NCI-H1417 (cell line): ENCODE measurements around the gene NR5A2.

ENCODE experiments used
- DNase-seq, 3 experiments: peaks; one replicate each; lab custom pipeline; 2025; lab: John Stamatoyannopoulos, UW

Gene NR5A2

DNA sequence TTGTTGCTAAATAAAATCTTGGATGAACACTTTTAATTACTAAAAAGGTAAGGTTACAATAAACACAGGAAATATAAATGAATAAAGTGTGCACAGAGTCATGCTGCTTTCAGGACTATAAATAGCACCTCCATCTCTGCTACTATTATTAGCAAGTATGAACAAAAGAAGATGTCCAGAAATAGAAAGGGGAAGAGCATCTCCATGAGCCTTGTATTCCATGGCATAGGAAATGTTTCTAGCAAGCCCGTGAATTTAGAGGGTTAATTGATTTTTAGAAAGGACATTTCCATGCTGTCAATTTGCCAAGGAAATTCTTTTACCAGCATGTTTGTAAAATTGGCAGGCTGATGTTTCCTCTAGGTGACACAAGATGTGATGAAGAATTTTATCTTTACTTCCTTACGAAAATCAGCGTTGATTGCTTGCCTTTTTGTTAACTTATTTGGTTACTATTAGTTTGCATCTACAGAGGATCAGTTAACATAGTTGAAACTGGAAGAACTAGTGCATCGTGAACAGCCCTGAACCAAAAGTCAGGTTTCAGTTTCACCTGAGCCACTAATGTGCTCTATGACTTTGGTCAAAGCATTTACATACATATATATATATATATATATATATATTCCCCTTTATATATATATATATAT, 45.3 kb downstream of the NR5A2 start:
- no peak for DNase-seq

DNA sequence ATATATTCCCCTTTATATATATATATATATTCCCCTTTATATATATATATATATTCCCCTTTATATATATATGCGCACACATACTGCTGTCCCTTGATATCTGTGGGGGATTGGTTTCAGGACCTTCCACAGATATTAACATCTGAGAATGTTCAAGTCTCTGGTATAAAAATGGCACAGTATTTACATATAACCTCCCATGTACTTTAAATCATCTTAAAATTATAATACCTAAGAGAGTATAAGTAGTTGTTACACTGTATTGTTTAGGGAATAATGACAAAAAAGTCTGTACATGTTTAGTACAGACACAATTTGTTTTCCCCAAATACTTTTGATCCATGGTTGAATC, 45.8 kb downstream of the NR5A2 start:
- no peak for DNase-seq

DNA sequence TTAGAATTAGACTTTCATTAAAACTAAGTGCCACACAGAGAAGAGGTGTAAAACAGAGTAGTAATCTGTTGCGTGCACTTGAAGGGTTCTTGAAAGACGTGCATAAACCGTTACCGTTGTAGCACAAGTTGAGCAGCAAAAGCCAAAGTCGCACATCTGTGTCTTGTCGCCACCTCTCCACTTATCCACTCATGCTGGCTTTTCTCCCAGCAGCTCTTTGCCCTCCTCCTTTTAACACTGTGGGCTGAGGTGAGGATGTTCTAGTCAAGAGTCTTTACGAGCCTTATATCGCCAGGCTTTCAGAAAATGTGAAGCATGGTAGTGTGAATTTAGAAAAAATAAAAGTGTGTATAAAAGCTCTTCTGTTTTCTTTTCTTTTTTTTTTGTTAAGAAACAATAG, 48.0 kb downstream of the NR5A2 start:
- DNase-seq: peak in 1 of 3 experiments; percentile 19

DNA sequence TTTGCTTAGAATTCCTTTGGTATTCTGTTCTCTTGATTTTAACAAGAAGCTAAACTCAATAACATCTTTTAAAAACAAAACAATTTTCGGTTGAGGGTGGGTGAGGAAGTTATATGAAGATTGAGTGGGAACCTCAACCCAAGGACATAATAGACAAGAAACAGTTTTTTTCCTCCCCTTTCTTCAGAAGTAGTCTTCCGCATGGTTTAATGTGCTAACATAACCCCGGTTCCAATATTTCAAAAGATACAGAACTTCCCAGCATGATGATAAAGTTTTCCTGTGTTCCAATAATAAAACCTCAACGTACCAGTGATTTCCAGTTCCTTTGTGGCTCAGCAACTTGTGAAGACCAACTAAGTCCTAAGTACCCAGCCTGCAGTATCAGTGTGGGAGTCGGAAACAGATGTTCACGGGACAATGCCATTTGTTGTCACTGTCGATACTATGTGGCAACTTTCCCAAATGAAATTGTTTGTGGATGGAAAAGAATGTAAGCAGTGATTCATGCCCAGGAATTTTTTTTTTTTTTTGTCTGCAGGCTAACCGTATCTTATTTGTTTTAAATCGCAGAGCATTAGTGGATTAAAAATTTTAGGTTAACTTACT, 48.5 kb downstream of the NR5A2 start:
- DNase-seq: no peak

DNA sequence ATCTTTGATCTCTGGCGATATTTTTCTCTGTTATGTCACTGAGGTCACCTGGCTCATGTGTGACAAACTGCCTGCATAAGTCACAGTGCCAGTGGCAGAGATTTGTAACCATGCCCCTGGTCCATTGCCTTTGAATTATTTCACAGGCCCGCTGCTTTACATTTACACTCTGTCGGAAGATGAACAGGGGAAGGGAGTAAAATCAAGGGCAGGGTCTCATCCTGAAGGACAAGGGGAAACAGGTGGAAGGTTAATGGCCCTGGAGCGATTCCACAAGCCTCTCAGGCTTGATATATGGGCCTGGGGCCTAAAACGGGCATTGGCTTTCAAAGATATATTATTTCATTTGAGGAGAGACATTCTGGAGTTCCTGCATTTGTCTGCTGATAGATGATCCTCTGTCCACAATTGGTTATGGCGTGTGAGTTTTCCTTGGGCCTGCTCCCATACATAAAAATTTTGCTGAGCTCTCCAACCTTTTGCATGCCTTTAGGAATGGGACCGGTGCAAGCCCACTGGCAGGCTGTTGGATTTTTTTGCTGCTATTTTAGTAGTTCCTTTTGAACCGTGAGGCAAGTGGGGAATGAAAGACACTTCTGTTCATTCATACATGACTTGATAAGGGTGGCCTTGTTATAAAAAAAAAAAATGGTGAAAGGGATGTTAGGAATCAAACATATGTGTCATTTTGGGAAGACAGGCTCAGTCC, 51.9 kb downstream of the NR5A2 start:
- no peak for DNase-seq

DNA sequence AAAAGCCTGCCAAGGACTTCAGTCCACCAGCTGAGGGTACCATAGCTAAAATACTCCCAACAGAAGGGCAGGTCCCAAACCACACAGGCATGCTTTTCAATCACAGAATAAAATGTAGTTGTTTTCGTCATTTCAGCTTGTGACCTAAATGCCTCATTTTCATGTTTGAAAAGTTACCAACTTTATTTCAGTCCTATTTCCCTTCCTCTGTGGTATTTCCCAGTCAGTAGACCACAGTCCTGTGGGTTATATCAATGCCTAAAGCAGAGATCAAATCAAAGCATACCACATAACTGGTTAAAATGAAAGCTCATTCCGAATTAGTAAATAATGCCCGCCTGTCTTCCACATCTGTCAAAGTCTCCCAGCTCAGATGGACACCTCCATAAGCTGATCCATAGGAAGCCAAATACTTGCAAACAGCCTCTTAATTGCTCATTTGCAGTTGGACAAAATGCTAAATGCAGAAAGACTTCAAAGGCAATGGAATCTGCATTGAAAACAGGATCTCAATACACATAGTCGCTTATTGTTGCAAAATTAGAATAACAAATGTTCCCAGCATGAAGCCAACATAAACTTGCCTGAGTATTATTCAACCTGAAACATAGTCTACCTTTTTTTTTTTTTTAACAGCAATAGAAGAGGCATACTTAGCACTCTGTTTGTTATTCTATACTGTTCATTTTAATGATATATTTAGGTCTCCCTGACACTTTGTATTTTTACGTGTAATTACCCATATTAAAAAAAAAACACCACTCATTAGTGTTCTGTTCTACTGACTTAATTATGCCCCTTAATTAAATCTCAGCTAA, 53.9 kb downstream of the NR5A2 start:
- peak in 2 of 3 experiments; percentile 8 to 80 for DNase-seq

DNA sequence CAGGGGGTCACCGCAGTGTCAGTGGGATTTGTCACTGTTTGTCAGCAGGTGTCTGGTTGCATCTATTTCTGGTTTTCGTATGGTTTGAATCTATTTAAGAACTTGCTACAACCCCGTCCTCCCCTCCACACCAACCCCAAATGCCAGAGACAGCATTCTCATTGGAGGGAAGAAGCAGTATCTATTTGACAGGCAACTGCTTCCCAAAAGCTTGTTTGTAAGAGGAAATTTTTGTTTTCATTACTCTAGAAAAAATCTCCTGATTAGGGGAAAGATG, 54.4 kb downstream of the NR5A2 start:
- peak in 2 of 3 experiments; percentile 20 to 80 for DNase-seq

DNA sequence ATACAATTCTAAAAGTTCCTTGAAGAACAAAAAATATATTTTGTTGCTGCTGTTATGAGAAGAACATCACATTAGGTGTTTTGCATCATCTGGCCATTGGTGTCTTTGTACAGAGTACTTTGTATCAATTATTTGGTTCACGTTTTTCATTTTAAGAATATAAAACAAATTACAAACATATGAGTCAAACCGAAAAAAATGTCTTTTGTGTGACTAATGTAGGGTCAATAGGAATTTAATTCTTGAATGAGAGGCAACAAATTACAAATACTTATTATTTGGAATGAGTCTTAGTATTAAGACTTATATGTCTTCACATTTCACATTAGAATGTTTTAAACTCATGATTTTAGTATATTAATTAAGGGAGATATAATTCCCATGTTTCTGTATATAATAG, 54.8 kb downstream of the NR5A2 start:
- DNase-seq: peak in 1 of 3 experiments; percentile 44

DNA sequence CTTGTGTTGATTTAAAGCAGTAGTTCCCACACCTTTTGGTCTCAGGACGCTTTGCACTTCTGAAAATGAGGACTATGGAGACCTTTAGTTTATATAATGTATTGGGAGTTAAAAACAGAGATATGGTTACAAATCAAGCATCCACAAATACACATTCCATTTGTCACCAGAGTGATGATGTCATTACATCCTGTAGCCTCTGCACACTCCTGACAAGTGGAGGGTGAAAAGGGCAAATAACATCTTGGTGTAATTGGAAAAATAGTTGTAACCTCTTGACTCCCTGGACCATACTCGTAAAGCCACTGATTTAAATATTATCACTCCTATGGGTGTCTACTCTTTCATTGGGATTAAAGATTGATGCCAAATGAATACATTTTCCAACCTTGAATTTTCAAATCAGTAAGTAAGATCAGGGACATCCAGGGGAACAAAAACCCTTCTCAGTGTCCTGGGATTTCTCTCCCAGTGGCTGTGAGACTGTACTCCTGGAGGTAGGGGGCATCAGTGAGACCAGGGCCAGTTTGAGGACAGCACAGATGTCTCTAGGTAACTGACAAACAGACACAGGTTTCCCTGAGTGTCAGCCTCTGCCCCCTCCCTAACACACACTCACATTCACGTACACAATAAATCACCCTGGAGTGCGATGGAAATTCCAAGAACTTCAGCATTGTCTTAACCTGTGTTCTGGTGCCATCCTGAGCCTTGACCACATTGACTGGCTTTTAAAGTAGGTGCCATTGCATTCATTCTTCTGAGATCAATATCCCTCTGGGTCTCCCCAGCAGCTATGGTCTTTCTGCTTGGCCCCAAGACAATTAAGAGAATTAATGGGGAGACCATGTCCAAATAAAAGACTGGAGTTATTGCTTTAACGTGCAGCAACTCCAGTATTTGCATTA, 63.0 kb downstream of the NR5A2 start:
- DNase-seq: no peak

DNA sequence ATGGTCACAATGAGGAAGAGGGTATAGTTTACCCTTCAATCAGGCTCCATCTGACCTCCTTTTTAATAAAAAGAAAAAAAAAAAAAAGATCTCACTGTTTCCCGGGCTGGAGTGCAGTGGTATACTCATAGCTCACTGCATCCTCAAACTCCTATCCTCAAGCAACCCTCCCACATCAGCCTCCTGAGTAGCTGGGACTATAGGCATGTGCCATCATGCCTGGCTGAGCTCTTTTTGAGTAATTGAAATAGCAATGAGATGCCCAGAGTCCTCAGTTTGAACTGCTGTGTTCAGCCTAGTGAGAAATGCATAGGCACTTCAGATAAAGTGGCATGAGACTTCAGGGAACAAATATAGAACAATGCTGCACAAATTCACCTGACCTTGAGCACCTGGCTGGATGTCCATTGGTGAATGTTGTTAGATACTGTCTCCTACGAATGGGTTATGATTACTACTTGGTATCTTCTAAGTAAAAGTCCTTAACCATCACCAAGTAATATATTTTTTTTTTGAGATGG, 67.6 kb downstream of the NR5A2 start:
- peak in 1 of 3 experiments; percentile 13 for DNase-seq

DNA sequence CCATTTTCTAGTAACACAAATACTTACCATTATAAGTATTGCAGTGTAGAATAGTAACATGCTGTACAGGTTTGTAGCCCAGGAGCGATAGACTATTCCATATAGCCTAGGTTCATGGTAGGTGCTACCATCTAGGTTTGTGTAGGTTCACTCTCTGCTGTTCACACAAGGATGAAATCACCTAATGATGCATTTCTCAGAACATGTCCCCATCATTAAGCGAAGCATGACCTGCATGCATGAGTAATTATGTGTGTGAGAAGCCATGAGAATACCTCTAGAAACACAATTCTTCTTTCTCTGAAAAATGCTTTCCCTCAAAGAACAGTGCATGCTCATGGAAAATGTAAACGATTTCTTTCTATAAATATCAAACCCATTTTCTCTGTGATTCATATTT, 69.3 kb downstream of the NR5A2 start:
- DNase-seq: peak in 1 of 3 experiments; percentile 6

DNA sequence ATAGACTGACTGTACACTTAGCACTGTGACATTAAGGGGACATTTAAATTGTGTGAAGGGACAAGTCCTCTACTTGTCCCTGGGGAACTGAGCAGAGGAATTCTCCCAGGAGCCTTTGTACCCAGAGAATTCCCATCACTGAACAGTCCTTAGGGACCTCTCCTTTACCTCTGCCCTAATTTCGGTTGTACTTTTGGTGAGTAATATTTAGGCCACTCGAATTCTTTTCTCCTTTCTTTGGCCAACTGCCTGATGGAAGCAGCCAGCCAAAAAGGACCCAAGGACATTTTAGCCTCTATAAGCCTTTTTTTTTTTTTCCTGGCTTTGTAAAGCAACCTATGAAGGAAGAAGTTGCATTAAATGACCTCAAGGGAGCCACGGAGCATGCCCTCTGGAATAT, 71.5 kb downstream of the NR5A2 start:
- DNase-seq: no peak

DNA sequence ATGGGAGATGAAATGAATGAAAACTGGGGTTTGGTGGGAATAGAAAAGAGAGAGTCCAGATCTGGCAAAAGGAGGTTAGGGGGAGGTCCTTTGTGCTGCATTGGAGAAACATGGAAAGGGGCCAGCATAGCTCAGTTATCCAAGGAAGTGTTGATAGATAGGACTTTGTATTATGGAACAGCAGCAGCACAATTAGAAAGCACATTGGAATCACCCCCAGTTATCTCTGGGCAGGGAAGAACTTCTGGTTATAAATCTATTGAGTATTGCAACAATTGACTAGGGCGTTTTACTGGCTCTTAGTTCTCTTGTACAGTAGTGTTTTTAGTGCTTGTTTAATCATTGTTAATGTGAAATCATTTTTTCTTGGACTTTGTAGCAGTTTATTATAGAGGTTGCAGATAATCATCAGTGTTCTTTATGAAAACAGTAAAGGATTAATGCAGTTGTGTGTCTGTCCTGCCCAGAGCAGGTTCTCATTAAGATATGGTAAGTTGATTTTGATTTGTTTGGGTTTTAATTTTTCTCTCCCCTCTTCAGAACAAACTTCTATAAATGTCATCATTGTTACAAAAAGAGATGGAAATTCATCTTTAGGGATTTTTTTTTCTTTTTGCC, 76.6 kb downstream of the NR5A2 start:
- no peak for DNase-seq

DNA sequence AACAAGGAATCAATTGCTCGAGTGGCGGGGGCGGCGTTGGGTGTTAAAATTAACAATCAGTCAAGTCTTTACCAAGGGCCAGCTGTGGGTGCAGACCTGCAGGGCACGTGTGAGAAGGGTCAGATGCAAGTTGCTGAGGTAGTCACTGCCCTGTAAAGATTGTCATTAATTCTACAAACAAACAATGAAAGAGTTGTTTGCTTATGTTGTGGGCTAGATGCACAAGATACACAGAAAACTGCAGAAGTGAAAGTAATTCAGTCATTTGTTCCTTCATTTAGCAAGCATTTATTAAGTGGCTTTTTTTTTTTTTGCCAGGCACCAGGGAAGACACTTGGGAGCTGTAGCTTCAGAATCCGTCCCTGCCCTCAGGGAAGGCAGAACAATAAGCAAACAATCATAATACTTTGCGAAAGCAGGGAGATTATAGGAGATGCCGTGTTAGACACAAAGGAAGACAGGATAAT, 79.5 kb downstream of the NR5A2 start:
- peak in 2 of 3 experiments; percentile 57 to 82 for DNase-seq

DNA sequence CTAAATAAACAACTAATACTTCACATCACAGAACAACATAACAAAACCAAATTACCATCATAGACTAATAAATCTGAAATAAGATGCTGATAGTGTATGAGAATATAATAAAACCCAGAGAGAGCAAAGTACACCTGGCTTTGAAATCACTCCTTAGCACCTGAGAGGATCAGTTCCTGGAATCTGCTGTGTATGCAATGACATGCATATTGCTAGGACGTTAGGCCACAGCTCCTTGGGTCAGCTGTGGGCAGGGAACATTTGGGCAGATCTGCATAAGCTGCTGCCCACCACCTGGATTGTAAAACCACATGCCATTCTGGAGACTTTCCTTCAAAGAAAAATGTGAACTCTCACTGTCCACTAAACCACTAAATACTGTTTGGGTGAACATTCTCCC, 81.1 kb downstream of the NR5A2 start:
- DNase-seq: no peak

DNA sequence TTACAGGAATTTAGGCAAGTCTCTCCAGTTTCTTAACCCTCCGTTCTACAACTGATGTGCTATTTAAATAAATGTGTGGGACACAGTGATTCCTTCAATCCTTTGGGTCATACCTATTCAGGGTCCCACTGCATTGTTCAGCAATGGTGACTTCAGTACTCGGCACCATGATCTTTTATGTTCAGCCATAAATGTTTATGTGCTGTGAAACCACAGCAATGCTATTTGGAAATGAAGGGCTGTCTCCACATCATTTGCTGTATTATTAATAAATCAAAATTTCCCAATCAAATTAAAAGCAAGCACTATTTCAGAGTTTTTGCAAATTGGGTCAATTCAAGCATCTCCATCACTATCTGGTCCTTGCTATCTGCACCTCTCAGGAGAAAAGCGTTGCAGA, 84.8 kb downstream of the NR5A2 start:
- DNase-seq: no peak

DNA sequence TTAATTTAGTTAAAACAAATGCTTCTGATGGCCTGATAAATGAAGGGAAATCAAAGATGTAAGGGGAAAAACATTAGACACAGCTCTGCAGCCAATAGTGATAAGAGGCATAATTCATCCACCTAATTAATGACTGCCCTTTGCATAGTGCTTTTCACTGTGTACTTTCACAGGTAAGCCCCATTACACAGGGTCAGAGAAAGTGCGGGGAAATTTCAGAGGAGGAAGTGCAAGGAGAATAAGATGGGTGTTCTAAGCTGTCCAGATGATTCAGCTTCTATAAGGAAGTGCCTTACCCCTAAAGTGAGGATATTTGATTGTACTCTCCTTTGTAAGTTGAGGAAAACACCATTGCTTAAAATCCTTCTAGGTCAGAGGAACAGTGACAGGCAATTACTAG, 88.0 kb downstream of the NR5A2 start:
- peak in 2 of 3 experiments; percentile 10 to 33 for DNase-seq

DNA sequence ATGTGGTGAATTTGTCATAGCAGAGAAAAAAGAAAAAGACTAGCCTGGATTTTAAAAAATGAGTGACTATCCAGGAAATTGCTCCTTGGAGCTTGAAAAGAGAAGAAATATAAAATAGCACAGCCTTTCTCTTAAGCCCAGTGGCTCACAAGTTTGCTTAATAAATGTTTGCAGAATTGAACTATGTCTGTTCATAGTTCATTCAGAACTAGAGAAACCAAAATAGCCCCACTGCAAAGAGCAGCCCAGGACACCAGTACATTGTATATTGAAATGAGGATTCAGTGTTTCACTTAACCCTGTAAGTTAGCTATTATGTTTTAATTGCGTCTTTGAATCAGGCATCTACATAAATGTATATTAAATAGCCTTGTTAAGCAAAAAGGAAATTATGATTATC, 88.8 kb downstream of the NR5A2 start:
- DNase-seq: no peak

DNA sequence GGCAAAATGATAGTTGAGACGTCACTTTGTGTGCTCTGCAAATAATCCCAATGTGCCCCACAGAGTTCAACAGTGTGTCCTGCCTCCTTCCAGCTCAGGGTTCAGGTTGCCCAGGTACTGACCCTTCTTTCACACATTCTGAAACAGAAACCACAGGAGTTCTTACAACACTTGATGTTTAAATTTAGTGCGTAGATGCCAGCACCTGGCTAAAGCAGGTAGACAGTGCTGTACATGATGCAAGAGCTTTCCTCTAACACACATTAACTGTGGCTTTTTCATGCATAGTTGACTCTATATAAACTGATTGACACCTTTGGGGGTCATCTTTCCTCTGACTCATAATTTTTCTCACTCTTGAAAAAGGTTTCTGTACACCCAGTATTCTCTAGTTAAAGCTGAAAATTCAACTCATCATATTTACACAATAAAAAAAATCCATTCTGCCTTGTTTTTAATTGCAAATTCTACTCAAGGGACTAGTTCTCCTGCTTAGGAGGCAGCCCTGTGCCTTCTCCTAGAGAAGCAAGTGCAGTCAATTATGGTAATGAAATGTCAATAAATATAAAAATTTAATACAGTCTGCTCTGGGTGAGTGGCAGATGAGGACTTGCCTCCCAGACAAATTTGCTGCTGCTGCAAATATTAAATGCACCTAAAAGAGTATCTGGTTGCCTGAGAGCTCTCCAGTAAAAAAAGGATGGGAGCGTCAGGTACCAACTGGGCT, 91.4 kb downstream of the NR5A2 start:
- peak; percentile 65 to 91 (median 81) for DNase-seq

DNA sequence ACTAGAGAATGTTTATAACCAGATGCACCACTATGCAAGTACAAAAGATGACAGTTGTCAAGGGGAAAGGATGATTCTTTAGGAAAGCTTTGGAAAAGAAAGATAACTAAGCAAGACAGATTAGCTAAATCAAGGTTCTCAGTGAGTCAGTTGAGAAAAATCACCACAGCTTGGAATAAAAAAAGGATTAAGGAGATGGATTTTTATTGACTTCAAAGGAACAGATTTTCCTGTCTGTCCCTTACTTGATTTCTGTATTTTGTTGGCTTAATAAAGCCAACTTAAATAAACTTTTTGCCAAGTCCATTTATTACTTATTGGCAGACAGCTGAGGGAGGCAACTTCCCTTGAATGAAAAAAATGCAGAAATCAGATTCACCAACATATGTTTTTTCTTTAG, 93.9 kb downstream of the NR5A2 start:
- no peak for DNase-seq
